T-helper 1 cell (primary cell): Measurements from ENCODE around the gene C2orf49.

ENCODE experiments used
- DNase-seq, 5 donors: peaks; one replicate each; pipeline ENCODE4 v3.0.0-alpha.2; 2012 to 2020

The C2orf49 gene

GRCh38 chr2:105384216-105384615, 46.9 kb downstream of the C2orf49 start:
- no peak for DNase-seq

DNA sequence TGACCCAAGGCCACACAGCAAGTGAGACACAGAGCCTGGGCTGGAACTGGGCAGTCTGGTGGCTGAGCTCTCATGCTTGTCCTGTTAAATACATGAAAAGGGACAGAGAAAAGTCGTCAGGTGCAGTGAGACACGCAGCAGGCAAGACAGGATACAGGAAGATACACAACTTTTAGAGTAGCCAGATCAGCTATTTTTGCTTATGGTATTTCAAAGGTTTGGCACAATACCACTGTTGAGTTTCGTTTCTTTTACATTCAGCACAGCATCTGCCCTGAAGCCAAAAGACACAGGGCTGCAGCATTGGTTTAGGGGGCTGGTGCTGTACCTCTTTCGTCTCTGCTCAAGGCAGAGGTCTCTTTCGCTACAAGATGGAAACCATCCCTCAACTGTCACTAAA, 47.5 kb downstream of the C2orf49 start:
- DNase-seq = no peak

GRCh38 chr2:105385731-105386540, 48.6 kb downstream of the C2orf49 start:
- DNase-seq = no peak

DNA sequence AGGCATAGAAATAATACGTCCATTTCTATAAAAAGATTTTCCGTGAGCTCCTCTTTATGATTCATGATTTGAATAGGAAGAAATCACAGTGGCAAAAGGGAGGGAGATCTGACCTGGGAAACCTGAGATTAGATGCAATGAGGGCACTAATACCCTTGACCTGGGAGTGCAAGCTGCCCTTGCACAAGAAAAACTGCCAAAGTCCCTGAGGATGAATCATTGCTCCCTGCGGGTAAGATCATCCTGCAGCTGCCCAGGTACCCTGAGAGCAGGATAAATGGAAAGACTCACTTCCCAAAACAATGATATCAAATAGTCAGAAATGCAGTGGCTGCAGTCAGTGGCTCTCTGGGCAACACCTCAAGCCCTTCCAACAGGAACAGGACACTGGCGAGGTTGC, 49.9 kb downstream of the C2orf49 start:
- no peak for DNase-seq

GRCh38 chr2:105388971-105389381, 51.6 kb downstream of the C2orf49 start:
- DNase-seq = no peak

DNA sequence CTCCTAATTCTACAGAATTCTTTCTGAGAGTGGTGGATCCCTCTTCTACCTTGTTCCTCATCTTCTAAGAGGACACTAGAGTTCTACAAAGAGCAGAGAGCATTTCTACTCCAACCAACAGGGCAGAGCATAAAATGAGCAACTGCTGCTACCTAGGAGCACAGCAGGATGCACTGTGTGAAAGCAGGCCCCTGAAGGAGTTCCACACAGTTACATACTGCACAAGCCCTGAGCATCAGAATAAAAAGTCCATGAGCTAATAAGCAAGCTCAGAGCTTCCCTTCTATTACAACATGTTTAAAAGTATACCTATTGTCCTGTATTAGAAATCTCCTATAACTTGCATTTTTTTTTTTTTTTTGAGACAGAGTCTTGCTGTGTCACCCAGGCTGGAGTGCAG, 53.1 kb downstream of the C2orf49 start:
- DNase-seq = no peak

- no peak for DNase-seq
Observed at GRCh38 chr2:105391058-105391627, 53.8 kb downstream of the C2orf49 start.

- DNase-seq = no peak
Observed at GRCh38 chr2:105391763-105392662, 54.7 kb downstream of the C2orf49 start.

DNA sequence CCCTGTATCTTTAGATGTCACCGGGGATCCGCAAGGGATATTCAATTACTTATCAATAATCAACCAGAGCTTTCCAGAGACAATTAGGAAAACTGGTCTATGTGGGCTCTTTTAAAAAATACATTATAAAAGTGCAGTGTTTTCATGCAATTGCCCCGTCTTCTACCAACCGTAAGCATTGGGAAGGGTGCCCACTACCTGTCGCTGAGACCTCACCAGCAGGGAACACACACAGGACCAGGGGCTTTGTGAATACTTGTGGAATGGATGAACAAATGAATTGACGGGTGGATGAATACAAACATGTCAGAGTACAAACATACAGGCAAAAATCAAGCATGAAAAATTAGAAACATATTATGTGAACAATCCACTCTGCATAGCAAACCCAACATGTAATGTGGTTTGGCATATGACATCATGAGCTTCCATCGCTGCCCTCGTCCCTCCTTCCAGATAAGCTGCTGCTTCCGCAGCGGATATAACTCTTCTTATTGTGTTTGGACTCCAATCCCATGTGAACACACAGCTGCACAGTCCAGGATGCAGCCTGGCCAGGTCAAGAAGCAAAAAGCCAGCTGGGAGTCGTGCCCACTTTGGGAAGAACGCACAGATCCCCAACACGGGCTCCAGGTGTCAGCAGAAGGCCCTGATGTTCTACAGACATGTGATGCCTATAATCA, 56.2 kb downstream of the C2orf49 start:
- DNase-seq = no peak

GRCh38 chr2:105394951-105395611, 57.7 kb downstream of the C2orf49 start:
- no peak for DNase-seq

- DNase-seq = no peak
Observed at GRCh38 chr2:105395691-105396090, 58.4 kb downstream of the C2orf49 start.

DNA sequence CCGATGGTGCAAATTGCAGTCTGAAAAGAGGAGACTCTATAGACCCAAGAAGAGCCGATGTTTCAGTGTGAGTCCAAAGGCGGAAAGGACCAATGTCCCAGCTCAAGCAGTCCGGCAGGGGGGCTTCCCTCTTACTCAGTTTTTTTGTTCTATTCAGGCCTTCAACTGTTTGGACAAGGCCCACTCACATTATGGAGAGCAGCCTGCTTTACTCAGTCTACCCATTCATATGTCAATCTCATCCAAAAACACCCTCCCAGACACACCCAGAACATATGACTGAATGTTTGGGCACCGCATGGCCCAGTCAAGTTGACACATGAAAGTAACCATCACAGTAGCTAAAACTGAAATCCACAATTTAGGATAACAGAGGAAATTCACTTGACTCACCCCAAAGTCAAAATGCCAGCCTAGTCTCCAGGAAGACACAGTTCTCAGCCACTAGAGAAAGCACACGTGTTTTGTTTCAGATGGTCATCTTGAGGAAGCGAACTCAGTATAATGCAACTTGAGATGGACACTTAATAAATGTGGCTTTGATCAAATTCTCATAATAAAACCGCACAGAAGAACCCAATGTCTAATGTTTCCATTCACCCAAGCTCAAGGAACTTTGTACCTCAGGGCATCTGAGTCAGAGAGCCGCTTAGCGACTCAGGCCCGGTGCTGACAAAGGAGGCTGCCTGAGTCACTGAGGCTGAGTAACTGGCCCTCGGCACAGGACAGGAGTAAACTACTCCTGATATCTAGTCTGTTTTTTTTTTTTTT, 59.1 kb downstream of the C2orf49 start:
- no peak for DNase-seq

DNA sequence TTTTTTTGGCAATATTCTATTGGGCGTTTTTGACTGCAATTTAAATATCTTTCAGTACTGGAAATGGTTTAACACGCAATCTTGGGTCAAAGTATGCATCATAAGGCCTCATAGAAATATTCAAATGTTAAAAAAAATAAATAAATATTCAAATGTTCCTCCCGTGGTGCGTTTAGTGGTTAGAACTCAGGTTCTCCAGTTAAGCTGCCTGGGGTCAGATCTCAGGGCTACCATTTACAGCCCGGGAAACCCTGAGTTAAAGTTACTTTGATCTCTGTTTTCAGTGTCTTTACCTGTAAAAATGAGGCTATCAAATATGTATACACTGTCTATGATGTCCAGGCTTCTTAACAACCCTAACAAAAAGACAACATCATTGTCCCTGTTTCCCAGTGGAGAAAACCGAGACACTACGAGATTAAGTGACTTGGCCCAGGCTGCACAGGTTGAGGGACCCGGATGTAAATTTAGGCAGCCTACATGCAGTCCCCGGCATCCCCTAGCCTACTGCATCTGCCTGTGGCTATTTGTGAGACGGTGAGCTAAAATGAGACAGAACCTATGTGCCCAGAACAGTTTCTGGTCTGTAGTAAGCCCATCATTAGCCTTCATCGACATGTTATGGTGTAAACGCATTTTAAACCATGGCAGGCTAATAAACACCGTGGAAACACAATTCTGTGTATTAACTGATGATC, 59.8 kb downstream of the C2orf49 start:
- no peak for DNase-seq

GRCh38 chr2:105397953-105398335, 60.6 kb downstream of the C2orf49 start:
- no peak for DNase-seq

- peak; percentile 36 to 71 (median 52) for DNase-seq
Observed at GRCh38 chr2:105398336-105399206, 61.2 kb downstream of the C2orf49 start, which contains the start of gene FHL2. Gene FHL2 (minus strand): TSS chr2:105399051. CDS start chr2:105386516, 12,535 bp downstream.
